Measurements from ENCODE around the gene MLLT3. TPM values are rescaled to one million over a fixed set of nuclear protein-coding genes. Genes with fewer than 3 reads are reported as not detected.

The MLLT3 gene
- total RNA-seq, 1 donor from 2014 or later: 15.8 TPM

DNA sequence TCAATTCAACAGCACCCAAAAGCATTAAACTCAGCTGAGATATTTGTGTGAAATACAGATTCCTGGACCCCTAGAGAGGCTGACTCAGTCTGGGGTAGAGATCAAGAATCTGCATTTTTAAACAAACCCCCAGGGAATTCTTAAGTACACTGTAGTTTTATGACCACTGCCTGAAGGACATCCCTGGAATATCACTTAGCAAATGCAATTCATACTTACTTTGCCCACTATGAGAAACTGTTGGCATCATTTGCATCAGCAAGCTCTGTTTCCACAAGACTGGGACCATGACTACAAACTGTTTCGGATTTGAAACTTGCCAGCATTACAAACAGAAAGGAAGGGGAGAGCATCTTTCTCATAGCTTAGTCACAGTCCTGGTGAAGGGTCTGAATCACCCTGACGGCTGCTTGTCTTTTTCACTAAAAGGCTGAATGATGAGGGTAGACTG lies 63.7 kb downstream of the MLLT3 start:
- TF ChIP-seq, protein P1, sequence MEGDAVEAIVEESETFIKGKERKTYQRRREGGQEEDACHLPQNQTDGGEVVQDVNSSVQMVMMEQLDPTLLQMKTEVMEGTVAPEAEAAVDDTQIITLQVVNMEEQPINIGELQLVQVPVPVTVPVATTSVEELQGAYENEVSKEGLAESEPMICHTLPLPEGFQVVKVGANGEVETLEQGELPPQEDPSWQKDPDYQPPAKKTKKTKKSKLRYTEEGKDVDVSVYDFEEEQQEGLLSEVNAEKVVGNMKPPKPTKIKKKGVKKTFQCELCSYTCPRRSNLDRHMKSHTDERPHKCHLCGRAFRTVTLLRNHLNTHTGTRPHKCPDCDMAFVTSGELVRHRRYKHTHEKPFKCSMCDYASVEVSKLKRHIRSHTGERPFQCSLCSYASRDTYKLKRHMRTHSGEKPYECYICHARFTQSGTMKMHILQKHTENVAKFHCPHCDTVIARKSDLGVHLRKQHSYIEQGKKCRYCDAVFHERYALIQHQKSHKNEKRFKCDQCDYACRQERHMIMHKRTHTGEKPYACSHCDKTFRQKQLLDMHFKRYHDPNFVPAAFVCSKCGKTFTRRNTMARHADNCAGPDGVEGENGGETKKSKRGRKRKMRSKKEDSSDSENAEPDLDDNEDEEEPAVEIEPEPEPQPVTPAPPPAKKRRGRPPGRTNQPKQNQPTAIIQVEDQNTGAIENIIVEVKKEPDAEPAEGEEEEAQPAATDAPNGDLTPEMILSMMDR (IDR thresholded peaks at IDR 0.05; ENCODE audit: insufficient read depth, low read length, severe bottlenecking): no peak
- DNase-seq (ENCODE audit: low read depth): peak; percentile 96
- Histone ChIP-seq H3K4me3 (ENCODE audit: low read depth, low read length) (no peak overlapping the region), H3K27me3 (ENCODE audit: control insufficient read depth, insufficient read depth, low read length) (no peaks in the 10 kb centered on the region), H3K36me3 (ENCODE audit: control insufficient read depth, insufficient read depth, low read length) (no peaks in the 10 kb centered on the region)
- FAIRE-seq: peak; percentile 13

GRCh38 chr9:20557890-20558565 lies 64.3 kb downstream of the MLLT3 start:
- FAIRE-seq (no peak), DNase-seq (ENCODE audit: low read depth) (no peak)
- Histone ChIP-seq H3K4me3 (ENCODE audit: low read depth, low read length) (no peak overlapping the region), H3K36me3 (ENCODE audit: control insufficient read depth, insufficient read depth, low read length) (no peaks in the 10 kb centered on the region), H3K27me3 (ENCODE audit: control insufficient read depth, insufficient read depth, low read length) (no peaks in the 10 kb centered on the region)
- TF ChIP-seq, protein P1 (IDR thresholded peaks at IDR 0.05; ENCODE audit: insufficient read depth, low read length, severe bottlenecking): no peak

GRCh38 chr9:20557285-20557684 lies 65.0 kb downstream of the MLLT3 start:
- Histone ChIP-seq H3K4me3 (ENCODE audit: low read depth, low read length) (no peak overlapping the region), H3K27me3 (ENCODE audit: control insufficient read depth, insufficient read depth, low read length) (no peaks in the 10 kb centered on the region), H3K36me3 (ENCODE audit: control insufficient read depth, insufficient read depth, low read length) (no peaks in the 10 kb centered on the region)
- no peak for FAIRE-seq
- no peak for DNase-seq (ENCODE audit: low read depth)
- TF ChIP-seq, protein P1 (IDR thresholded peaks at IDR 0.05; ENCODE audit: insufficient read depth, low read length, severe bottlenecking): no peak

DNA sequence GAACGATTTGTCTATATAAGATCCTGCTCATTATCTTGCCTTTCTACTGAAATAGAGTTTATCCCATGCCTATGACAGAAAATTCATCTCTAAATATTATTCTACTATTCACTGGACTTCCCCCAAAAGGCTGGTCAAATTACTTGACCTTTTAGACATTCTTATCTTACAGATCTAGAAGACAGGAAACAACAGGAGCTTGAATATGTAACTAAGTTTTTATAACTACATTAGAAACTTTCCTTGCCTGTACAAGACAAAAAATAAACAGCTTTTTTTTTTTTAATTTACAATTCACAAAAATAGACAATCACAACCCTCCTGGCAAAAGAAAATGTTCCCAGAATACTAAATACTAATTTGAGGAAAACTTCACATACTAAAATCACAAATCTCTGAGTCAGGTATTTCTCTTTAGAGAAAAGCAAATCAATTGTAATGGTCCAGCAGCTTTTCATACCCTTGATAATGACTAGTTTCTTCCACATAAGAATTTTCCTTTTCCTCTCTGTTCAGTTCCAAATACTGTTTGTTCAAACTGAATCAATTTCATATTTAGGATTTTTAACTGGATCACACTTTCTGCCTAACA lies 68.6 kb downstream of the MLLT3 start:
- Histone ChIP-seq H3K27me3 (ENCODE audit: control insufficient read depth, insufficient read depth, low read length) (no peaks in the 10 kb centered on the region), H3K36me3 (ENCODE audit: control insufficient read depth, insufficient read depth, low read length) (no peaks in the 10 kb centered on the region), H3K4me3 (ENCODE audit: low read depth, low read length) (no peak overlapping the region)
- TF ChIP-seq, protein P1 (IDR thresholded peaks at IDR 0.05; ENCODE audit: insufficient read depth, low read length, severe bottlenecking): no peak
- no peak for DNase-seq (ENCODE audit: low read depth)
- no peak for FAIRE-seq

- DNase-seq (ENCODE audit: low read depth) (peak; percentile 51), FAIRE-seq (no peak)
- Histone ChIP-seq H3K36me3 (ENCODE audit: control insufficient read depth, insufficient read depth, low read length) (no peaks in the 10 kb centered on the region), H3K27me3 (ENCODE audit: control insufficient read depth, insufficient read depth, low read length) (no peaks in the 10 kb centered on the region), H3K4me3 (ENCODE audit: low read depth, low read length) (no peak overlapping the region)
- TF ChIP-seq, protein P1 (IDR thresholded peaks at IDR 0.05; ENCODE audit: insufficient read depth, low read length, severe bottlenecking): no peak
Measured at GRCh38 chr9:20552874-20553557, 69.3 kb downstream of the MLLT3 start.

Data from bronchial epithelial cell (primary cell).